Stimulated activated CD4-positive, alpha-beta T cell treated with anti-CD3 and anti-CD28 coated beads, Interleukin-15, amount 100 ng/mL, for 48 hours (primary cell): Measurements from ENCODE around the gene ARSG.

Experiments
- DNase-seq, 2 donors: peaks; one replicate each; pipeline ENCODE4 v3.0.0-alpha.2; 2020; ENCODE audit warnings: low read depth in 2 of 2

ARSG gene

DNA sequence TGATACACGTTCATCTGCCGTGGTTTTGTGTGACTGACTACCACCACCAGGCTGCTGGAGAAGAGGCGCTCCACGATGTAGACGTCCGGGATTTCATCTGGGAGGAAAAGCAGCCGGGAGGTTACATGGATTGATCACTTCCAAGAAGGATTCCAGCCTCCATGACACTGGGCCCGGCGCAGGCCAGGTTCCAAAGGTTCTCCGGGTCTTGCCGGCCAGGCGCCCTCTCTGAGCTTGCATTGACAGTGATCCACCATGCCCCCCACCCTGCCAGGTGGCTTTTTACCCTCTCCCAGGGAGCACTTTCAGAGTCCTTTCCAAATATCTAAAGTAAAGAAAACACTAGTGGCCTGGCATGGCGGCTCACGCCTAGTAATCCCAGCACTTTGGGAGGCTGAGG, 159.5 kb downstream of the ARSG start:
- DNase-seq: no peak

GRCh38 chr17:68451670-68452354, 160.5 kb downstream of the ARSG start:
- DNase-seq: no peak

DNA sequence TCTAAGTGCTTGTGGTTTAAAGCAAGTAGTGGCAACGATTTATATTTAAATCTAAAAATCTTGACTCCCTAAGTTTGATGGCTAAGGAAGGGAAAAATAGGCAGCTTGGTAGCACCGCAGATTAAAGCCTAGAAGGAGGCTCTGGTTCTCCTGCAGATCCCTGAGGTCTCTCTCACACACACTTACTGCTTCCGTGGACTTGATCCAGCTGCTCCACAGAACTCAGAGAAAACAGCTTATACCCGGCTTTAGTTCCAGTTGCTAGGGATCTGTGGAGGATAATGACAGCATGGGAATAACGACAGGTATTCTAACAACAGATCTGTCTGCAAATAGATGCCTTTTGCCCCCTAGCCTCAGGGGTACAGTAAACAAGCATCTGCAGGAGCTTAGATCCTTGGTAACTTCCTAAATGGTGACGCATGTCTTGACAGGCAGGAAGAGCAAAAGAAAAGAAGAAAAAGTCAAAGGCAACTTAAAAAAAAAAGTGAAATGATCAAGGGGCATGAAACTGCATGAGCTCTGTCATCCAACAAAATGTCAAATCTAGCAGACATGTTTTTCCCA, 161.5 kb downstream of the ARSG start:
- DNase-seq: no peak

DNA sequence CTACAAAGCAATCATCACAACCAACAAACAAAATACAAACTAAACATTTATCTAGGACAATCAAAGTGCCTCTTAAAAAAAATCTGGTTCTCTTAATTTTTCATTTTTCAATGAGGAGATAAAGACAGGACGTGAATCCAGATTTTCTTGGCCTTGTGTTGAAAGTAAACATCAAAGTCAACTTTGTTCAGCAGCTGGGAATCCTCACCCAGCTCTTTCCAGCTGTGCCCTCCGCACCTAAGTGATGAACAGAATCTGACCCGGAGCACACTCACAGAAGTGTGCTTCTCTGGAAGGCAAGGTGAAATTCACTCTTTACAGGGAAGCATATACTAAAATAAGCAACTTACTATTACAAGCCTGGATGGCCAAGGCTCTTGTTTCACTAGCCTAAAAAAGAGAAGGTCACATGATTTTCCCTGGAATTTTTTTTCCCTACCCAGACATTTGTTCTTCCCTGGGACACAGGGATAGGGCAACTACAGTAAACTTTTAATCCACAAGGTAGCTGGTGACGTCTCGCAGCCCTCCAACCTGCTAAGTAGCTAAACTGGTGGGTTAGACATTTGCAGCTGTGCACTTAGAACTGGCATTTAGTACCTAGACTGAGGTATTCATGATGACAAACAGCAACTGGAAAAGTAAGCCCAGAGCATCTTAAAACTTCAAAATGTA, 162.8 kb downstream of the ARSG start:
- DNase-seq: no peak

DNA sequence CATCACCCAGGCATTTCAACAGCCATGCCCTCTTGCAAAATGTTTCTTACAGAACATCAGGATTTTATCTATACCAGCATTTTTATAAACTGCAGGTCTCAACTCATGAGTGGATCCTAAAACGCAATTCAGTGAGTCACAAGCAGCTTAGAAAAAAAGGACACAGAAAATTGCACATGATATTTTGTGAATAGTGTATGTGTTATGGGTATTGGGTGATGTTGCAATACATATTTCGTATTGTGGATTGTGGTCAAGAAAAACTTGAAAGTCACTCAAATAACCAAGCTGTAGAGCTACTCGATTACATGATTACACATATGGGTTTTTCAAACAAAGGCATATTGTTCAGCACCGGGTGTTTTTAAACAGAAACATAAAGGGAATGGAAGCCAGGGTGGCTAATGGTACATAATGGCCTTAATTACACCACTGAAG, 164.6 kb downstream of the ARSG start:
- DNase-seq: no peak

DNA sequence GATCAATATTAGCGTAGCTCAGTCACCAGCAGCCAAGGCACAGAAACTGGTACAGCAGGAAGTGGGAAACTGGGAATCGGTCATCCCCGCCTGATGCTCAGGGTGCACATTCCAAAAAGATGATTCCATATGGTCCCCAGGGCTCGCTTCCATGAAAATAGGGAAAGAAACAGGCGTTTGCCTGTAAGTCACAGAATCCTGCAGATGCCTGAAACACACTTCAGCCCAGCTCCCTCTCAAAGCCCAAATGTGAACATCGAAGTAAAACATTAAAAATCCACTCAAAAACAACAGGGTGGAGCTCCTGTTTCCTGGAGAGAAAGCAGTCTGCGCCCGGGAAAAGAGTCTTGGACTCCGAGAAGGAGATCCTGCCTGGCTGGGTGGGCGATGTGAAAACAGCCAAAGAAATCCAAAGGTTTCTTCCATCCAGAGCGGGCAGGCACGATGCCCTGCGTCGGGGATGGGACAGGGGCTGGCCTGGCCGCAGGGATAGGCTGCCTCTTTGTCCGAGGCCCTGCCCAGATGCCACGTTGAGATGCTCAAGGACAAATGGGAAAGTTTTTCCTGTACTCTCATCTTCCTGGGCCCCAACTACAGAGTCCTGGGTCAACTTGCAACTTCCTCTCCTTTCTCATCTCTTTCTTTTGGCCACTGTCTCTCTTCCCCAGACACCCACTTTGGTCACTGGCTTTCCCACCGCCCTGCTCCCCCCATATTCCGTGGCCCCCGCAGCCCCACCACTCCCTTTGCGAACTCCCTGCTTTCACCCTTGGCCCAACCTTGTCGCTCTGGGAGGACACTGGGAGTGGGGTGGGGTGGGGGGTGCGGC, 165.3 kb downstream of the ARSG start:
- DNase-seq: no peak

GRCh38 chr17:68457168-68457538, 165.9 kb downstream of the ARSG start, which contains the start of gene WIPI1:
Gene WIPI1, minus strand, starts transcription at chr17:68457496. Its CDS starts 75 bp downstream, at chr17:68457421.
- no peak for DNase-seq

DNA sequence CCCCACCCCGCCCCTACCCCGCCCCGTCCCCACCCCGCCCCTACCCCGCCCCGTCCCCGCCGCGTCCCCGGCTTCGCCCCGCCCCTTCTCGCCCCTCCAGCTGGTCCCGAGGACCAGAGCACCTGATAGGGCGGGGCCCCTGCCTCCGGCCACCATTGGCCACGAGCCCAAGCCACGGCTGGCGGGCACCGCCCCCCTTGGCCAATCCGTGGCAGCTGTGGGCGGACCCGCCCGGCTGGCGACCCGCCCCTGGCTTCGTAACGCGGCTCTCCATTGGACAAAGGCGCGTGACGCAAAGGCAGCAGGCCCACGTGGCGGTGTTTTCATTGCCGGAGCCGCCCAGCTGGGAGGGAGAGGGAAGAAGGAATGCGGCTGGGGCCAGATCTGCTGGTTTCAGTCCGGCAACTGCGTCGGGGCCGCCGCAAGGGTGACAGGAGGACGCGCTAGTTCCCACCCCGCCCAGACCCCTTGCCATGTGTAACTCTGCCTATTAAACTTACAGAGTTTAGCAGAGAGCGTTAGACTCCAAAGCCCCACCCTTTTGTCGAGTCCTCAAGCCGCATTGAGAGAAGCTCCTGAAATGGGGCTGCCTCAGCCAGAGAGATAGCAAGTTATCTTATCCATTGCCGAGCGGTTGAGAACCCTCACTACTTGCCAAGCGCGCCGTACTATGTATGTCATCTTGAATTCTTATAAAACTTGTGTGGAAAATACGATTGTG, 166.4 kb downstream of the ARSG start:
- peak; percentile 94 to 99 for DNase-seq

- DNase-seq: no peak
These were observed 167.2 kb downstream of the ARSG start for GRCh38 chr17:68458260-68459036.

- no peak for DNase-seq
These were observed 167.8 kb downstream of the ARSG start for GRCh38 chr17:68459037-68459639.

DNA sequence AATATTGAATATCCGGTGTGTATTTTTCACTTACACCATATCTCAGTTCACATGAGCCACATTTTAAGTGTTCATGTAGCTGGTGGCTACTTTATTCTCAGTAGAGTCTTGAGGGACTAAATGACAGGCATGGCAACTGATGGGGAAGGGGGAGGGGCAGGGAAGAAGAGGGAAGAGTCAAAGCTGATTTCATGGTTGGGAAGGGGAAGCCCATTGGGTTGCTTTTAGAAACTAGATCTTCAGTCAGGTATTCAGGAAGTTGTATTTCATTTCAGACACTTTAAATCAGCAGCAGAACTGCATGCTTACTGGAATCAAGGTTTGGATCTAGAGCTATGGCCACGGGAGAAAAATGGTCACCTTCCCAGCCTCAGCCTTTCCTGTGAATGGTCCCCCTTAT, 168.9 kb downstream of the ARSG start:
- DNase-seq: no peak

DNA sequence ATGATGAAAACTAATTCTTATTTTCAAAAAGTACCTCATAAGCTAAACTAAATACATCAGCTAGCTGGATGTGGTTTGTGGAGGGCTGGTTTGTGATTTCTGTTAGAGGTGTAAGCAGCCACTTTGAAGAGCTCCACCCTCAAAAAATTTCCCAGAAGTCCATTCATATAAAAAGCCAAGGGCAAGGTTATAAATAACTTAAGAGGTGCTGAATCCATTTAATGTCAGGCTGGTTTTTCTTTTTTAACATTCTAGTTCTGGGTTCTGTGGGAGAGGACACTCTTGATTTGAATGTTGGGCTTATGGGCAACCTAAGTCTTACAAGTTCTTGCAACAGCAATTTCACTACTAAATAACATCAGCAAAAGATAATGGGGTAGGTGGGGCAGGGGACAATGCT, 169.4 kb downstream of the ARSG start:
- DNase-seq: no peak

DNA sequence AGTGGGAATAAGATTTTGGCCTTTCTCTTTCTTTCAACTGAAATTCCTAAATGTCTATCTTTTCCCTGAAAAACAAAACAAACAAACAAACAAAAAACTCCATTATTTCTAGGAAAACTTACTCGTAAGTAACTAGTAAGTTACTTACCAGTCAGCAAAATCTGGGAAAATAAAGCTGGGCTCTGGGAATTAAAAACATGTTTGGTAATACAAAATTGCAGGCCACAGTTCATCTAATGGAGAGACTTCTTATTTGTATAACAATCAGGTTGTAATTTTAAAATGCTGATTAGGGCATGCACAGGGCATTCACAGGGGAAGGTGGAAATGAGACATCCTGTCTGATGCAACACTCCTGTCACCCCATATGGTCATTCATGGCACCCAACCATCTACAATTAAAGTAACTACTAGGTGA, 169.8 kb downstream of the ARSG start:
- DNase-seq: no peak

GRCh38 chr17:68461589-68461988, 170.3 kb downstream of the ARSG start:
- DNase-seq: no peak

- DNase-seq: peak; percentile 52 to 55
These were observed 171.3 kb downstream of the ARSG start for GRCh38 chr17:68462381-68463210.

GRCh38 chr17:68463211-68464019, 172.1 kb downstream of the ARSG start:
- DNase-seq: no peak

GRCh38 chr17:68468334-68468733, 177.0 kb downstream of the ARSG start:
- DNase-seq: no peak

- DNase-seq: no peak
These were observed 177.5 kb downstream of the ARSG start for GRCh38 chr17:68468788-68469187.
